Nephron progenitor cell (in vitro differentiated cells): ENCODE measurements around the gene SLC45A3.
A peak's percentile ranks its signal among the peaks of the same experiment; 100 is the strongest.

Experiments
- DNase-seq: peaks from one replicate; pipeline ENCODE4 v3.0.0; 2021
- H3K27ac Mint-ChIP-seq: 2 replicates; pipeline ENCODE4 v1.8.0; 2021; ENCODE audit warnings: mild to moderate bottlenecking, moderate library complexity, mixed read lengths
- H3K27me3 Mint-ChIP-seq: 2 replicates; pipeline ENCODE4 v1.8.0; 2021; ENCODE audit warnings: mild to moderate bottlenecking, low read depth, mixed read lengths; ENCODE audit not compliant: poor library complexity
- H3K36me3 Mint-ChIP-seq: 2 replicates; pipeline ENCODE4 v1.8.0; 2021; ENCODE audit warnings: low read depth, mixed read lengths
- H3K4me1 Mint-ChIP-seq: 2 replicates; pipeline ENCODE4 v1.8.0; 2021; ENCODE audit warnings: mixed read lengths
- H3K4me3 Mint-ChIP-seq: 2 replicates; pipeline ENCODE4 v1.8.0; 2021; ENCODE audit warnings: mild to moderate bottlenecking, moderate library complexity, mixed read lengths
- H3K9me3 Mint-ChIP-seq: 2 replicates; pipeline ENCODE4 v1.8.0; 2021; ENCODE audit warnings: mild to moderate bottlenecking, moderate library complexity, mixed read lengths
- CTCF ChIP-seq: fragments of 200-600 bp; sonication (generic); IDR thresholded peaks from 2 replicates; pipeline ENCODE4 v1.5.0; 2021; ENCODE audit warnings: antibody characterized with exemption

The SLC45A3 gene

GRCh38 chr1:205687242-205687641 lies 6.9 kb upstream of the SLC45A3 start:
- TF ChIP-seq CTCF: no peak
- peaks cover 55% of the 10 kb centered on the region for H3K4me1 Mint-ChIP-seq
- H3K27ac Mint-ChIP-seq: peak overlapping the region; percentile 52

GRCh38 chr1:205681364-205681763 lies 1.1 kb upstream of the SLC45A3 start:
- TF ChIP-seq CTCF: no peak
- Mint-ChIP-seq H3K27ac (no peak overlapping the region), H3K36me3 (no peaks in the 10 kb centered on the region), H3K27me3 (peaks cover 22% of the 10 kb centered on the region), H3K4me3 (peak overlapping the region; percentile 80), H3K4me1 (peaks cover 32% of the 10 kb centered on the region), H3K9me3 (no peaks in the 10 kb centered on the region)
- DNase-seq: no peak

More at GRCh38 chr1:205687242-205687641, 6.9 kb upstream of the SLC45A3 start:
- H3K4me3 Mint-ChIP-seq: no peak overlapping the region
- no peaks in the 10 kb centered on the region for H3K9me3 Mint-ChIP-seq
- DNase-seq: no peak
- H3K36me3 Mint-ChIP-seq: no peaks in the 10 kb centered on the region
- H3K27me3 Mint-ChIP-seq: peaks cover 8% of the 10 kb centered on the region

GRCh38 chr1:205678286-205679111 lies 1.8 kb downstream of the SLC45A3 start:
- Mint-ChIP-seq H3K4me1 (peaks cover 45% of the 10 kb centered on the region), H3K4me3 (peak overlapping the region; percentile 82), H3K9me3 (no peaks in the 10 kb centered on the region), H3K27ac (no peak overlapping the region), H3K36me3 (no peaks in the 10 kb centered on the region), H3K27me3 (peaks cover 25% of the 10 kb centered on the region)
- DNase-seq: no peak
- TF ChIP-seq CTCF: no peak

GRCh38 chr1:205677167-205677566 lies 3.1 kb downstream of the SLC45A3 start:
- H3K9me3 Mint-ChIP-seq: no peaks in the 10 kb centered on the region
- peaks cover 29% of the 10 kb centered on the region for H3K27me3 Mint-ChIP-seq
- H3K27ac Mint-ChIP-seq: no peak overlapping the region
- no peak for DNase-seq
- no peak overlapping the region for H3K4me3 Mint-ChIP-seq
- H3K4me1 Mint-ChIP-seq: peaks cover 44% of the 10 kb centered on the region
- H3K36me3 Mint-ChIP-seq: no peaks in the 10 kb centered on the region
- no peak for TF ChIP-seq CTCF

- peaks cover 29% of the 10 kb centered on the region for H3K27me3 Mint-ChIP-seq
- H3K4me3 Mint-ChIP-seq: no peak overlapping the region
- no peak overlapping the region for H3K27ac Mint-ChIP-seq
- no peak for TF ChIP-seq CTCF
- no peaks in the 10 kb centered on the region for H3K9me3 Mint-ChIP-seq
- H3K36me3 Mint-ChIP-seq: no peaks in the 10 kb centered on the region
- peaks cover 49% of the 10 kb centered on the region for H3K4me1 Mint-ChIP-seq
- no peak for DNase-seq
Measured at GRCh38 chr1:205676597-205676996, 3.7 kb downstream of the SLC45A3 start.

- Mint-ChIP-seq H3K27me3 (peaks cover 25% of the 10 kb centered on the region), H3K4me1 (peaks cover 50% of the 10 kb centered on the region), H3K9me3 (no peaks in the 10 kb centered on the region), H3K4me3 (no peak overlapping the region), H3K36me3 (no peaks in the 10 kb centered on the region), H3K27ac (no peak overlapping the region)
- DNase-seq: no peak
- TF ChIP-seq CTCF: no peak
Measured at GRCh38 chr1:205676002-205676401, 4.3 kb downstream of the SLC45A3 start.
